ENCODE data around the gene CCL22.
"Not testable (repeated sequence)": the region's sequence is repeated elsewhere in the genome, so short reads cannot be mapped to it uniquely, and the experiment has no call there.

CCL22 gene

GRCh38 chr16:57397493-57397892 is 38.9 kb downstream of the CCL22 start:
- not testable (repeated sequence) for DNase-seq

DNA sequence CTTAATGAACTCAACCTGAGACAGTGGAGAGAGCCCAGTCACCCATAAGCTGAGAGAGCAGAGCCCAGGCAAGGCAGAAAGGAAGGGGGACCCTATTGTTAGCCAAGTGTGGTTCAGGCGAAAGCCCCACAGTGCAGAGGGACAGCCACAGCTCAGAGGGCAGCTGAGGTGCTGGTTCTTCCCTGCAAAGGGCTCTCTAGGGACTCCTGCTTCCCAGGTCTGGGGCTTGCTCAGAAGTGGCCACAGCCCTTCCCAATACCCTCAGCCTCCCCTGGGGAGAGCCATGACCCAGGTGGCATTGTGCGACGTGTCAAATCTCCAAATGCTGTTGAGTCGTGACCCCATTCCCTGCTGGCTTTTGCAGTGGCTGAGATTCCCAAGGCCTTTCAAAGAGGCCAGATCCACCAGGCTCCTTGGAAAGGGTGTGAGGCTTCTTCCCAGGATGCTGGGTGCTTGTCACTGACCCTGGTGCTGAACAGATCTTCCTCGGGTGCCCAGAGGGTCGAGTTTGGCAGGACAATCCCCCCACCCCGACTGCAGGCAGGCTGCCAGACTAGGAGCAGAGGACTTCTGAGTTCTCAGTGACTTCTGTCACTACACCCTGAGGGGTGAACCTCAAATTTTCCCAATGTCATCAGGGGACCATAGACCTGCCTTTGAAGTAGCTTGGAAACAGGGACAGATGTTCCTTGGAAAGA is 43.5 kb downstream of the CCL22 start:
- no peak for DNase-seq

DNA sequence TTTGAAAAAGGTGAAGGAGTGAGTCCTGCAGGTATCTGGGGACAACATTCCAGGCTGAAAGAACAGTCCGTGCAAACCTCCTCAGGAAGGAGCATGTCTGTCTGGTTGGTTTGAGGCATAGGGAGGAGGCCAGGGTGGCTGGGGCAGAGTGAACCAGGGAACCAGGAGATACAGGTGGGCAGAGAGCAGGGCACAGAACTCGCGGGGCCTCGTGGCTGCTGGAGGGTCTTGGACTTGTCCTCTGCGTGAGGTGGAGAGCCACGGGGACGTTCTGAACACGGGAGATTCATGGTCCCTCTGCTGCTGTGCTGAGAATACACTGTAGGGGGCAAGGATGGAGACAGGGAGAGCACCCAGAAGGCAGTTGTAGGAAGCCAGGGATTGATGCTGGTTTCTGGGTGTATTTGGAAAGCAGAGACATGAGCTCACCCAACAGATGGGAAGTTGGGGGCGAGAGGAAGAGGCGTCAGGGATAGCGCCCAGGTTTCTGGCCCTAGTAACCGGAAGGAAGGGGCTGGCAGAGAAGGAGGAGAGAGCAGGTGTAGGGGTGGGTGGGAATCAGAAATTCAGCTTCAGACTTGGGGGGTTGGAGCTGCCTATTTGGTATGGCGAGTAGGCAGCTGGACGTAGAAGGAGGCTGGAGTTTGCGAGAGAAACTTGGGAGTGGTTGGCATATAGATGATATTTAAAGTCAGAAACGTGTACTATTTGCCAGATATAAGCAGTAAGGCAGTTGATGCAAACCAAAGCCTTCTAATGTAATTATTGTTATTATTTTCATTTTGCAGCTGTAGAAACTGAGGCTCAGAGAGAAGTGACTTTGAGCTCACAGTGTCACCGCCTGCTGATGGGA is 45.6 kb downstream of the CCL22 start, which contains the start of gene CCL17:
CCL17 (plus strand) TSS at position 803 of the 853 bp plus-strand sequence. CDS start 9,166 bp downstream, outside the sequence.
- no peak for DNase-seq

DNA sequence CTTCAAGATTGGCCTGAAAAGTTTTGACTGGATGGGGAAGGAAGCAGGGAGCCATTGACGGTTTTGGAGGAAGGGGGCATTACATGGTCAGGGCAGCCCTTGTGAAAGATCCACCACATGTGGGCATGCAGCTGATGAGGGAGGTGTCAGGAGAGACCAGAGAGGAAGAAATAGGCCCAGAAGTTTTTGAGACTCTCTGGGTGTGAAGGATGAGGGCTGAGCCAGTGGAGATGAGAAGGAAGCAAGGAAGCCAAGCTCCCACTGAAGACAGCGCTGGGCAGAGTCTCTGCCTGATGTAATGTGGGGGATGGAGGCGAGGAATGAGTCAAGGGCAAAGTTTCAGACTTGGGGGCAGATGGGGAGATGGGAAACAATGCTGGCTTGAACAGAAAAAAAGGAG is 46.5 kb downstream of the CCL22 start:
- no peak for DNase-seq

GRCh38 chr16:57406881-57407280 is 48.3 kb downstream of the CCL22 start:
- DNase-seq: no peak

- no peak for DNase-seq
These were observed 49.2 kb downstream of the CCL22 start for GRCh38 chr16:57407521-57408353.

- DNase-seq: no peak
These were observed 50.5 kb downstream of the CCL22 start for GRCh38 chr16:57409065-57409464.

DNA sequence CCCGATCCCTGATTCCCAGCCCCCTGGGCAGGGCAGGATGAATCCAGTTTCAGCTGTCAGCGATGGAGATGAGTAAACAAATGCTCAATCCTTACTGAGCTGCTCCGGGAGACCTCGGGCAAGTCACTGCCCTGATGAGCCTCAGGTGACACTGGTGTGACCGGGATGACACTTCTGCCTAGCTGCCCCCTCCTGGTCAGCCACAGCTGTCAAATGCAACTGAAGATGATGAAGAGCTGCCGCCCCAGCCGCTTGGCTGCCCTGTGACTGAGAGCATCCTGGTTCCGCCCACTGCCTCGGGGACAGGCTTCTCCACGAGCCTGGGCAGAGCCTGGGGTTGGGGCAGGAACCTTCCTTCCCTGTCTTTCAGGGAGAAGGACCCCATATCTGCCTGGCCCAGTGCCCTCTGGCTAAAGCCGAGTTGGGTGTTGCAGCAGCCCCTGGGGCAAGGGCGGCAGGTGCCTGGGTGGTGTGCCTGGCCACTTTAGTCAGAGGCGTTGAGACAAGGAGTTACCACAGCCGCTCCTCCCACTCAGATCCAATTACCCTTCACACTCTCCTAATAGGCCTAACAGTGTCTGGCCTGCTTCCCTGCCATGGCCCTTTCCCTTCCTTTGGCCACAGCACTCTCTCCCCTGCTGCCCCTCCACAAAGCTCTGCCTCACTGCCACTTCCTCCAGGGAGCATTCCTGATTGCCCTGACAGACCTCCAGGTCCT is 51.4 kb downstream of the CCL22 start:
- no peak for DNase-seq

GRCh38 chr16:57411362-57411976 is 52.9 kb downstream of the CCL22 start:
- no peak for DNase-seq

GRCh38 chr16:57412584-57412983 is 54.0 kb downstream of the CCL22 start:
- no peak for DNase-seq

DNA sequence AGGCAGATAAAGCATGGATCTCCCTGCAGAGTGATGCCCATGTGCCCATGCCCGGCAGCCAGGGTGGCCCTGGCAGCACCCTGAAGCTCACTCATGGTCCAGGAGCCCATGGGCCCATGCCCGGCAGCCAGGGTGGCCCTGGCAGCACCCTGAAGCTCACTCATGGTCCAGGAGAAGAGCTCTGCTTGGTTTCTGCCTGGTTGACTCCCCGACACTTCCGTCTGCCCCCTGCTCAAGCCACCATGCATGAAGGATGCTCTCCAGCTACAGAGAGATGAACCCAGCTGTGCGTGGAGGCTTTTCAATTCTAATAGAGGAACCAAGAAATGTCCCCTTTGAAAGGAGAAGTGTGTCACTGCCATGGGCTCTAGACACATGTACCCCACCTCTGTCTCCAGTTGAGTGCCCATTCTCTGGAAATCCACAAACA is 54.7 kb downstream of the CCL22 start:
- DNase-seq: no peak

DNA sequence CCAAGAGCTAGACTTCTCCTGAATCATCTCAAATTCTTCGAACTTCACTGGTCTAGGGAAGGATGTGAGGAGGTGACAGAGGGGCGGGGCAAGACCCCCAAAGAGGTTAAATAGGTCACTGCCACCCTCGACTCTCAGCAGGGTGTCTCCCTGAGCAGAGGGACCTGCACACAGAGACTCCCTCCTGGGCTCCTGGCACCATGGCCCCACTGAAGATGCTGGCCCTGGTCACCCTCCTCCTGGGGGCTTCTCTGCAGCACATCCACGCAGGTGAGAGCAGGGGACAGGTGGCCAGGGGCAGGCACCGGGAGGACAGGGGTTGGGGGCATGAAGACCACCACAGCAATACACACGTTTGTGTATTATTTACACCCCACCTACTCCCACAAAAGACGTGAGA is 55.1 kb downstream of the CCL22 start:
- no peak for DNase-seq

All from NCI-H2081 (cell line).